K562 (cell line): ENCODE measurements around the gene RPRML.

Source experiments
- BRF1 ChIP-seq: IDR thresholded peaks from 3 replicates; pipeline ENCODE4 v1.6.1; 2011; ENCODE audit warnings: borderline replicate concordance, mild to moderate bottlenecking; ENCODE audit not compliant: insufficient read length; ENCODE audit errors: extremely low read depth
- TF ChIP-seq, protein P1 (sequence below): fragments of 450-650 bp; formaldehyde crosslinking; IDR thresholded peaks from 2 replicates; pipeline ENCODE4 v1.4.0; 2020; ENCODE audit warnings: mild to moderate bottlenecking, moderate library complexity
- TF ChIP-seq, protein P2 (sequence below), 2 experiments: fragments of 450-650 bp; IDR thresholded peaks; 2 replicates each; pipeline ENCODE4 v1.6.1; 2018; ENCODE audit warnings: mild to moderate bottlenecking in 2 of 2, low read depth in 1 of 2; ENCODE audit not compliant: partially characterized antibody in 2 of 2

DNA sequence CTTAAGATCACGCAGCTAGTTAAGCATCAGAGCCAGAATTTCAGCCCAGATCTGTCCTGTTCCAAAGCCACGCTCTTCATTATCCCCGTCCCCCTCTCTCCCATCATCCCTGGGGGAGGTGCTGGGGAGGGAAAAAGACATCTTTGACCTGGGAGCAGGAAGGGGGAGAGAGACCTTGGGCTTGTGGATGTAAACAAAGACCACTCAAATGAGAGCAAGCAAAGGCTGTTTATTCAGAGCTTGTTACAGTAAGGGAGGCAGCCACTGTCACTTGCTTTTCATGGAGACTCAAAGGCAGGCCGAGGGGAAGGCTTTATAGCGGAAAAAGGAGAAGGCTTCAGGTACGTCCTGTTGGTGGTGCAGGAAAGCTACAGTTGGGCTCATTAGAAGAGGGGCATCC, 3.5 kb upstream of the RPRML start:
- no peak for TF ChIP-seq BRF1
- TF ChIP-seq, protein P1, sequence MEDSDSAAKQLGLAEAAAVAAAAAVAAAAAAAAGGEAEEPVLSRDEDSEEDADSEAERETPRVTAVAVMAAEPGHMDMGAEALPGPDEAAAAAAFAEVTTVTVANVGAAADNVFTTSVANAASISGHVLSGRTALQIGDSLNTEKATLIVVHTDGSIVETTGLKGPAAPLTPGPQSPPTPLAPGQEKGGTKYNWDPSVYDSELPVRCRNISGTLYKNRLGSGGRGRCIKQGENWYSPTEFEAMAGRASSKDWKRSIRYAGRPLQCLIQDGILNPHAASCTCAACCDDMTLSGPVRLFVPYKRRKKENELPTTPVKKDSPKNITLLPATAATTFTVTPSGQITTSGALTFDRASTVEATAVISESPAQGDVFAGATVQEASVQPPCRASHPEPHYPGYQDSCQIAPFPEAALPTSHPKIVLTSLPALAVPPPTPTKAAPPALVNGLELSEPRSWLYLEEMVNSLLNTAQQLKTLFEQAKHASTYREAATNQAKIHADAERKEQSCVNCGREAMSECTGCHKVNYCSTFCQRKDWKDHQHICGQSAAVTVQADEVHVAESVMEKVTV (CRISPR knock-in tag), result no peak
- TF ChIP-seq, protein P2, sequence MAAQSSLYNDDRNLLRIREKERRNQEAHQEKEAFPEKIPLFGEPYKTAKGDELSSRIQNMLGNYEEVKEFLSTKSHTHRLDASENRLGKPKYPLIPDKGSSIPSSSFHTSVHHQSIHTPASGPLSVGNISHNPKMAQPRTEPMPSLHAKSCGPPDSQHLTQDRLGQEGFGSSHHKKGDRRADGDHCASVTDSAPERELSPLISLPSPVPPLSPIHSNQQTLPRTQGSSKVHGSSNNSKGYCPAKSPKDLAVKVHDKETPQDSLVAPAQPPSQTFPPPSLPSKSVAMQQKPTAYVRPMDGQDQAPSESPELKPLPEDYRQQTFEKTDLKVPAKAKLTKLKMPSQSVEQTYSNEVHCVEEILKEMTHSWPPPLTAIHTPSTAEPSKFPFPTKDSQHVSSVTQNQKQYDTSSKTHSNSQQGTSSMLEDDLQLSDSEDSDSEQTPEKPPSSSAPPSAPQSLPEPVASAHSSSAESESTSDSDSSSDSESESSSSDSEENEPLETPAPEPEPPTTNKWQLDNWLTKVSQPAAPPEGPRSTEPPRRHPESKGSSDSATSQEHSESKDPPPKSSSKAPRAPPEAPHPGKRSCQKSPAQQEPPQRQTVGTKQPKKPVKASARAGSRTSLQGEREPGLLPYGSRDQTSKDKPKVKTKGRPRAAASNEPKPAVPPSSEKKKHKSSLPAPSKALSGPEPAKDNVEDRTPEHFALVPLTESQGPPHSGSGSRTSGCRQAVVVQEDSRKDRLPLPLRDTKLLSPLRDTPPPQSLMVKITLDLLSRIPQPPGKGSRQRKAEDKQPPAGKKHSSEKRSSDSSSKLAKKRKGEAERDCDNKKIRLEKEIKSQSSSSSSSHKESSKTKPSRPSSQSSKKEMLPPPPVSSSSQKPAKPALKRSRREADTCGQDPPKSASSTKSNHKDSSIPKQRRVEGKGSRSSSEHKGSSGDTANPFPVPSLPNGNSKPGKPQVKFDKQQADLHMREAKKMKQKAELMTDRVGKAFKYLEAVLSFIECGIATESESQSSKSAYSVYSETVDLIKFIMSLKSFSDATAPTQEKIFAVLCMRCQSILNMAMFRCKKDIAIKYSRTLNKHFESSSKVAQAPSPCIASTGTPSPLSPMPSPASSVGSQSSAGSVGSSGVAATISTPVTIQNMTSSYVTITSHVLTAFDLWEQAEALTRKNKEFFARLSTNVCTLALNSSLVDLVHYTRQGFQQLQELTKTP (IDR thresholded peaks at IDR 0.05; ENCODE audit: low read depth in 1 of 2, partially characterized antibody in 2 of 2), result no peak
